ENCODE measurements around the gene GABRD.

GABRD gene

DNA sequence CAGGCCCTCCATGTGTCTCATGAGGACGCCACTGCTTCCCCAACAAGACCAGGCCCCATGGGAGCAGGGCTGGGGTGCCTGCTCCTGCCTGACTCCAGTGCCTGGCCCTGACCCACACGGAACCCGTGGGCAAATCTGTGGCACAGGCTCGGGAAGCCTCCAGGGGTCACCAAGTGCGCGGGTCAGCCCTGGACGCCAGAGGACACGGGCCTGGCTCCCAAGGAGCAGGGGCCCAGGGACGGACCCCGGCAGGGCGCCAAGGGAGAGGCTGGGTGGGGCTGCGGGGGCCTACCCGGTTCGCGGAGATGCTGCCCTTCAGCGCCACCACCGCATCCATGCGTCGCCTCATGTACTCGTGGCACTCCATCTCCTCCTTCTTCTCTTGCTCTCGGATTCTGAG, 47.5 kb upstream of the GABRD start:
- peaks cover 61% of the 10 kb centered on the region for H3K27me3 ChIP-seq (ENCODE audit: insufficient read depth, low read depth)
- TF ChIP-seq, protein P1, sequence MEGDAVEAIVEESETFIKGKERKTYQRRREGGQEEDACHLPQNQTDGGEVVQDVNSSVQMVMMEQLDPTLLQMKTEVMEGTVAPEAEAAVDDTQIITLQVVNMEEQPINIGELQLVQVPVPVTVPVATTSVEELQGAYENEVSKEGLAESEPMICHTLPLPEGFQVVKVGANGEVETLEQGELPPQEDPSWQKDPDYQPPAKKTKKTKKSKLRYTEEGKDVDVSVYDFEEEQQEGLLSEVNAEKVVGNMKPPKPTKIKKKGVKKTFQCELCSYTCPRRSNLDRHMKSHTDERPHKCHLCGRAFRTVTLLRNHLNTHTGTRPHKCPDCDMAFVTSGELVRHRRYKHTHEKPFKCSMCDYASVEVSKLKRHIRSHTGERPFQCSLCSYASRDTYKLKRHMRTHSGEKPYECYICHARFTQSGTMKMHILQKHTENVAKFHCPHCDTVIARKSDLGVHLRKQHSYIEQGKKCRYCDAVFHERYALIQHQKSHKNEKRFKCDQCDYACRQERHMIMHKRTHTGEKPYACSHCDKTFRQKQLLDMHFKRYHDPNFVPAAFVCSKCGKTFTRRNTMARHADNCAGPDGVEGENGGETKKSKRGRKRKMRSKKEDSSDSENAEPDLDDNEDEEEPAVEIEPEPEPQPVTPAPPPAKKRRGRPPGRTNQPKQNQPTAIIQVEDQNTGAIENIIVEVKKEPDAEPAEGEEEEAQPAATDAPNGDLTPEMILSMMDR (conservative IDR thresholded peaks at IDR 0.05; ENCODE audit: low read depth, low read length) = no peak

DNA sequence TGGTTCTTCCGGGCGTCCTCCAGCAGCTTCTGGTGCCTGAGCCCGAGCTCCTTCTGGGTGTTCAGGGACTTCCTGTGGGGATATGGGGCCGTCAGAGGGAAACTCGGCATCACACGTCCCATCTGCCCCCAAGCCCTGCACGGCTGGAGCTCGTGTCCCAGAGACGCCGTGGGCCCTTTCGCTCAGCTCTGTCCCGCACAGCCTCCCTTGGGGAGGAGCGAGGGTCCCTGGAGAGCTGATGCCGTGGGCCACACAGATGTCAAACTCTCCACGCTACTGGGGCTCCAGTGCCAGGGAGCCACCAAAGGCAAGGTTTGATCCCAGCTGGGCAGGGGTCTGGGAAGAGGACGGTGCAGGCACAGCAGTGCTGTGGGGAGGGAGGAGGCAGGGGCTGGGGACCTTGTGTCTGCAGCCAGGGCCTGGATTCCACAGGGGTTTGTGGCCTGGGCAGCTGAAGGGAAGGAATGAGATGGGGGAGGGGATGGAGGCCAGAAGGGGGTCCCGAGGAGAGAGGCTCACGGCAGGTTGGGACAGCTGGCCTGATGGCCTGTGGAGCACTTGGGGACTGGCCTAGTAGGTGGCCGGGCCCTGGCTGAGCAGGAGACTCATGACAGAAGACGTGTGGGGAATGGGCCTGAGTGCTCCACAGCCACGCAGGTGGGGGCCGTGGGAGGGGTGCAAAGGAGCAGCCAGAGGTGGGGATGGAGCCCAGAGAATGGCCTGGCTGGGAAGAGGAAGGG, 46.0 kb upstream of the GABRD start:
- no peaks in the 10 kb centered on the region for H3K79me2 ChIP-seq (ENCODE audit: insufficient read depth, low read depth)
- no peaks in the 10 kb centered on the region for H3K36me3 ChIP-seq (ENCODE audit: insufficient read depth)
- H3K9ac ChIP-seq = no peak overlapping the region

More for the DNA sequence above, 47.5 kb upstream of the GABRD start:
- no peaks in the 10 kb centered on the region for H3K36me3 ChIP-seq (ENCODE audit: insufficient read depth)
- H3K4me3 ChIP-seq (IDR thresholded peaks at IDR 0.05; ENCODE audit: insufficient read depth, low read depth, low read length) = no peak overlapping the region
- no peak overlapping the region for H3K4me2 ChIP-seq
- H3K79me2 ChIP-seq (ENCODE audit: insufficient read depth, low read depth) = no peaks in the 10 kb centered on the region
- no peak overlapping the region for H3K27ac ChIP-seq
- no peaks in the 10 kb centered on the region for H3K4me1 ChIP-seq (ENCODE audit: low read depth, poor library complexity, severe bottlenecking)
- no peak overlapping the region for H2AFZ ChIP-seq (ENCODE audit: low read depth)
- H3K9ac ChIP-seq = no peak overlapping the region
- no peaks in the 10 kb centered on the region for H4K20me1 ChIP-seq (ENCODE audit: insufficient read depth)

DNA sequence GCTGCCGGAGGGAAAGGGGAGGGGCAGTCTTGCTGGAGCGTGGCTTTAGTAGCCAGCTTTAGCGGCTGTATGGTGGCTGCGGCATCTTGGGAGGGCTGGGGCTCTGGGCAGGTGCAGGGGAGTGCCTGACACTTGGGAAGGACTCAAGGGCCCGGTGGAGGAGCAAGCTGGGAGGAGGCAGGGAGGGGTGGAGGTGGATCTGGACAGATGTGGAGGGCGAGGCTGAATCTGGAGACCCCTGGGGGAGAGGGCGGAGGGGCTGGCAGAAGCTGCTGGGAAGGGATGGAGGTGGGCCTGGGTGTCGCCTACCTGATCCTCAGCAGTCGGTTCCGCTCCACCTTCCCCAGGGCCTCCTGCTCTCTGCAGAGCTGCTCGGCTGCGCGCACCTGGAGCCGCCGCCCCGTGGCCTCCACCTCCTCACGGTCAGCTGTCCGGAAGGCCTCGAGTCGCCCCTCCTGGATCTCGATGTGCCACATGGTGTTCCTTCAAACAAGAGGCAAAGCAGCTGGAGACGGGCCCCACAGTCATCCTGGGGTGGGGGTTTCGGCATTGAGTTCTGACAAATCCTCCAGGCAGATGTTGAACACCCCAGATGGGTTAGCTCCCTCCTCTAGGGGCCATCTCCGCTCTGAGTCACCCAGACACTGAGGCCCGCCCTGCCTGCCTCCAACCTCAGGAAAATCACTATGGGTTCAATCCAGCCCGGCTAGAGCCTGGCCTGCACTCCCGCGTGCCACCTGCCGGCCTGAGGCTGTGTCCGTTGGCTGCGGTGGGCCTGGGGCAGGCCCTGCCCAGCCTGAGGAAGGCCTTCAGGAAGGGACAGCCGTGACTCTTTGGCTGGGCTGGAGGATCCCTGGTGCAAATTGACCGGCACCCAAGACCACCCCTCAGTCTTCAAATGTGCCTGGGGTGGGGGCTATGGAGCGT, 45.2 kb upstream of the GABRD start:
- Histone ChIP-seq H2AFZ (ENCODE audit: low read depth) (no peak overlapping the region), H3K4me2 (no peak overlapping the region), H3K79me2 (ENCODE audit: insufficient read depth, low read depth) (no peaks in the 10 kb centered on the region), H3K27me3 (ENCODE audit: insufficient read depth, low read depth) (peaks cover 66% of the 10 kb centered on the region), H3K9ac (no peak overlapping the region), H3K36me3 (ENCODE audit: insufficient read depth) (no peaks in the 10 kb centered on the region), H3K4me1 (ENCODE audit: low read depth, poor library complexity, severe bottlenecking) (no peaks in the 10 kb centered on the region), H4K20me1 (ENCODE audit: insufficient read depth) (no peaks in the 10 kb centered on the region), H3K4me3 (IDR thresholded peaks at IDR 0.05; ENCODE audit: insufficient read depth, low read depth, low read length) (no peak overlapping the region), H3K27ac (no peak overlapping the region)
- TF ChIP-seq, protein P1 (conservative IDR thresholded peaks at IDR 0.05; ENCODE audit: low read depth, low read length) = no peak

More for the DNA sequence above, 46.0 kb upstream of the GABRD start:
- no peak overlapping the region for H3K4me3 ChIP-seq (IDR thresholded peaks at IDR 0.05; ENCODE audit: insufficient read depth, low read depth, low read length)
- H2AFZ ChIP-seq (ENCODE audit: low read depth) = no peak overlapping the region
- H3K27ac ChIP-seq = no peak overlapping the region
- no peaks in the 10 kb centered on the region for H4K20me1 ChIP-seq (ENCODE audit: insufficient read depth)
- peaks cover 60% of the 10 kb centered on the region for H3K27me3 ChIP-seq (ENCODE audit: insufficient read depth, low read depth)
- H3K4me1 ChIP-seq (ENCODE audit: low read depth, poor library complexity, severe bottlenecking) = no peaks in the 10 kb centered on the region
- TF ChIP-seq, protein P1 (conservative IDR thresholded peaks at IDR 0.05; ENCODE audit: low read depth, low read length) = no peak
- H3K4me2 ChIP-seq = no peak overlapping the region

DNA sequence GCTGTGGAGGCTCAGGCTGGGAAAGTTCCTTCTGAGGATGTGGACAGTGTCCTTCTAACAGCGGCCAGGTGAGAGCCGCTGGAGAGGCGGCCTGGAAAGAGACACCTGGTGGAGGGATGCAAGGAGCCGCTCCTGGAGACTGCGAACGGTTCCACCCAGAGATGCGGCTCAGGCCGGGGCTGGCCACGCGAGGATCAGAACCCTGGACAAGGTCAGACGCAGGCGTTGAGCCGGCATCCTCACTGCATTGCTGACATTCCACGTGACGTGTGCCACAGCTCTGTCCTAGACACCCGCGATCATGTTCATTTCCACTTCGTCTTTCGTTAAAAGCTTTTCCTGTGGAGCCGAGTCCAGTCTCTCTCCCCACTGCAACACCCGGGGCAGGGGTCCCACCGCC, 44.3 kb upstream of the GABRD start:
- Histone ChIP-seq H4K20me1 (ENCODE audit: insufficient read depth) (no peaks in the 10 kb centered on the region), H3K79me2 (ENCODE audit: insufficient read depth, low read depth) (no peaks in the 10 kb centered on the region), H3K9ac (no peak overlapping the region), H3K4me2 (no peak overlapping the region), H3K36me3 (ENCODE audit: insufficient read depth) (no peaks in the 10 kb centered on the region), H3K27ac (no peak overlapping the region), H3K4me1 (ENCODE audit: low read depth, poor library complexity, severe bottlenecking) (no peaks in the 10 kb centered on the region), H3K27me3 (ENCODE audit: insufficient read depth, low read depth) (peaks cover 66% of the 10 kb centered on the region), H3K4me3 (IDR thresholded peaks at IDR 0.05; ENCODE audit: insufficient read depth, low read depth, low read length) (no peak overlapping the region), H2AFZ (ENCODE audit: low read depth) (no peak overlapping the region)
- TF ChIP-seq, protein P1 (conservative IDR thresholded peaks at IDR 0.05; ENCODE audit: low read depth, low read length) = no peak

Data from KMS-11 (cell line).